ENCODE results near the gene S100Z.
"Not testable (repeated sequence)": the region's sequence is repeated elsewhere in the genome, so short reads cannot be mapped to it uniquely, and the experiment has no call there.

The S100Z gene

GRCh38 chr5:76888733-76889300, 39.0 kb downstream of the S100Z start:
- DNase-seq = no peak

- no peak for DNase-seq
Measured at GRCh38 chr5:76893294-76893693, 43.5 kb downstream of the S100Z start.

GRCh38 chr5:76896196-76896595, 46.4 kb downstream of the S100Z start:
- DNase-seq = no peak

GRCh38 chr5:76901522-76901921, 51.7 kb downstream of the S100Z start:
- DNase-seq = no peak

- no peak for DNase-seq
Measured at GRCh38 chr5:76908166-76908565, 58.4 kb downstream of the S100Z start.

GRCh38 chr5:76910344-76910933, 60.6 kb downstream of the S100Z start:
- DNase-seq = not testable (repeated sequence)

- not testable (repeated sequence) for DNase-seq
Measured at GRCh38 chr5:76914671-76915070, 64.9 kb downstream of the S100Z start.

GRCh38 chr5:76918539-76918938, 68.7 kb downstream of the S100Z start:
- DNase-seq = no peak

GRCh38 chr5:76920491-76920890, 70.7 kb downstream of the S100Z start:
- no peak for DNase-seq

- DNase-seq = no peak
Measured at GRCh38 chr5:76926329-76927105, 76.7 kb downstream of the S100Z start.

- no peak for DNase-seq
Measured at GRCh38 chr5:76927961-76928360, 78.1 kb downstream of the S100Z start.

- DNase-seq = no peak
Measured at GRCh38 chr5:76930083-76930482, 80.3 kb downstream of the S100Z start.

GRCh38 chr5:76938177-76938576, 88.4 kb downstream of the S100Z start:
- DNase-seq = no peak

GRCh38 chr5:76941000-76941399, 91.2 kb downstream of the S100Z start:
- DNase-seq = no peak

GRCh38 chr5:76941442-76941841, 91.6 kb downstream of the S100Z start:
- DNase-seq = no peak

GRCh38 chr5:76942581-76942980, 92.8 kb downstream of the S100Z start:
- DNase-seq = no peak

GRCh38 chr5:76943006-76943405, 93.2 kb downstream of the S100Z start:
- no peak for DNase-seq

- no peak for DNase-seq
Measured at GRCh38 chr5:76944638-76945037, 94.8 kb downstream of the S100Z start.

GRCh38 chr5:76945238-76945637, 95.4 kb downstream of the S100Z start:
- not testable (repeated sequence) for DNase-seq

- DNase-seq = no peak
Measured at GRCh38 chr5:76946090-76946489, 96.3 kb downstream of the S100Z start.

GRCh38 chr5:76947082-76947503, 97.3 kb downstream of the S100Z start:
- DNase-seq = no peak

- DNase-seq = no peak
Measured at GRCh38 chr5:76952795-76953536, 103.2 kb downstream of the S100Z start, which contains the start of gene CRHBP. Gene CRHBP (plus strand): TSS chr5:76953045. CDS start chr5:76953135, 90 bp downstream.

Data from central memory CD4-positive, alpha-beta T cell (primary cell).